ENCODE data around the gene SMC2. TPM values are rescaled to one million over a fixed set of nuclear protein-coding genes. Genes with fewer than 3 reads are reported as not detected.

The SMC2 gene
- total and polyA plus RNA-seq, 9 of the 15 experiments (the other 6 are each of a cell fraction or from before 2014, with no cell fraction given) = 18.0 to 54.0 (median 32.9) TPM

GRCh38 chr9:104075801-104076753, 18.0 kb upstream of the SMC2 start (continued):
- TF ChIP-seq VEZF1 (CRISPR knock-in tag; IDR thresholded peaks at IDR 0.05) (no peak), ZNF445 (CRISPR knock-in tag; IDR thresholded peaks at IDR 0.05; ENCODE audit: low read depth) (no peak), NFIX (CRISPR knock-in tag; IDR thresholded peaks at IDR 0.05; ENCODE audit: low read depth) (0 out of 2 replicates have a peak, but pooled peaks have one; percentile 16)

- Histone ChIP-seq H3K79me2 (ENCODE audit: control insufficient read depth, insufficient read depth, low read length) (no peaks in the 10 kb centered on the region), H3K27ac (ENCODE audit: extremely low read depth, low read depth, low read length) (no peak overlapping the region), H4K20me1 (replicated peaks; ENCODE audit: control insufficient read depth, insufficient read depth, low read length) (no peaks in the 10 kb centered on the region), H3K9me3 (replicated peaks; ENCODE audit: control insufficient read depth, insufficient read depth, low read depth, low read length) (no peaks in the 10 kb centered on the region), H3K27me3 (ENCODE audit: control insufficient read depth in 2 of 2, insufficient read depth in 2 of 2, low read length in 2 of 2) (no peaks in the 10 kb centered on the region), H3K36me3 (ENCODE audit: control insufficient read depth, insufficient read depth, low read length) (no peaks in the 10 kb centered on the region), H3K4me1 (replicated peaks in 1 of 2; ENCODE audit: control insufficient read depth in 2 of 2, insufficient read depth in 2 of 2, low read length in 2 of 2) (no peaks in the 10 kb centered on the region), H3K4me2 (ENCODE audit: insufficient read depth, low read length) (no peak overlapping the region), H3K4me3 (no peak overlapping the region), H3K9ac (ENCODE audit: insufficient read depth in 1 of 2, low read depth in 2 of 2, low read length in 2 of 2) (no peak overlapping the region), H3K9me1 (ENCODE audit: control insufficient read depth, insufficient read depth, low read length) (no peaks in the 10 kb centered on the region), H2AFZ (ENCODE audit: low read depth, low read length) (no peak overlapping the region)
- ChIA-PET POLR2A (no interaction called here), CTCF (ENCODE audit: low intra/inter-chr PET ratio) (no interaction called here)
- DNase-seq (ENCODE audit: extremely low read depth in 1 of 4, low spot score in 3 of 4) = no peak
- no peak for FAIRE-seq
- BruUV-seq (replicated peaks) = no TSS peak
- in situ Hi-C loops (cut with MboI) (no loop called here), intact Hi-C loops (cut with micrococcal nuclease) (no loop called here)
- ATAC-seq = no peak
- TF ChIP-seq ZNF217 (CRISPR knock-in tag; IDR thresholded peaks at IDR 0.05) = no peak
- TF ChIP-seq BRD9 (IDR thresholded peaks at IDR 0.05; ENCODE audit: low read depth, partially characterized antibody) = no peak
- TF ChIP-seq ADNP (tag; IDR thresholded peaks at IDR 0.05) = no peak
- TF ChIP-seq, protein P1, sequence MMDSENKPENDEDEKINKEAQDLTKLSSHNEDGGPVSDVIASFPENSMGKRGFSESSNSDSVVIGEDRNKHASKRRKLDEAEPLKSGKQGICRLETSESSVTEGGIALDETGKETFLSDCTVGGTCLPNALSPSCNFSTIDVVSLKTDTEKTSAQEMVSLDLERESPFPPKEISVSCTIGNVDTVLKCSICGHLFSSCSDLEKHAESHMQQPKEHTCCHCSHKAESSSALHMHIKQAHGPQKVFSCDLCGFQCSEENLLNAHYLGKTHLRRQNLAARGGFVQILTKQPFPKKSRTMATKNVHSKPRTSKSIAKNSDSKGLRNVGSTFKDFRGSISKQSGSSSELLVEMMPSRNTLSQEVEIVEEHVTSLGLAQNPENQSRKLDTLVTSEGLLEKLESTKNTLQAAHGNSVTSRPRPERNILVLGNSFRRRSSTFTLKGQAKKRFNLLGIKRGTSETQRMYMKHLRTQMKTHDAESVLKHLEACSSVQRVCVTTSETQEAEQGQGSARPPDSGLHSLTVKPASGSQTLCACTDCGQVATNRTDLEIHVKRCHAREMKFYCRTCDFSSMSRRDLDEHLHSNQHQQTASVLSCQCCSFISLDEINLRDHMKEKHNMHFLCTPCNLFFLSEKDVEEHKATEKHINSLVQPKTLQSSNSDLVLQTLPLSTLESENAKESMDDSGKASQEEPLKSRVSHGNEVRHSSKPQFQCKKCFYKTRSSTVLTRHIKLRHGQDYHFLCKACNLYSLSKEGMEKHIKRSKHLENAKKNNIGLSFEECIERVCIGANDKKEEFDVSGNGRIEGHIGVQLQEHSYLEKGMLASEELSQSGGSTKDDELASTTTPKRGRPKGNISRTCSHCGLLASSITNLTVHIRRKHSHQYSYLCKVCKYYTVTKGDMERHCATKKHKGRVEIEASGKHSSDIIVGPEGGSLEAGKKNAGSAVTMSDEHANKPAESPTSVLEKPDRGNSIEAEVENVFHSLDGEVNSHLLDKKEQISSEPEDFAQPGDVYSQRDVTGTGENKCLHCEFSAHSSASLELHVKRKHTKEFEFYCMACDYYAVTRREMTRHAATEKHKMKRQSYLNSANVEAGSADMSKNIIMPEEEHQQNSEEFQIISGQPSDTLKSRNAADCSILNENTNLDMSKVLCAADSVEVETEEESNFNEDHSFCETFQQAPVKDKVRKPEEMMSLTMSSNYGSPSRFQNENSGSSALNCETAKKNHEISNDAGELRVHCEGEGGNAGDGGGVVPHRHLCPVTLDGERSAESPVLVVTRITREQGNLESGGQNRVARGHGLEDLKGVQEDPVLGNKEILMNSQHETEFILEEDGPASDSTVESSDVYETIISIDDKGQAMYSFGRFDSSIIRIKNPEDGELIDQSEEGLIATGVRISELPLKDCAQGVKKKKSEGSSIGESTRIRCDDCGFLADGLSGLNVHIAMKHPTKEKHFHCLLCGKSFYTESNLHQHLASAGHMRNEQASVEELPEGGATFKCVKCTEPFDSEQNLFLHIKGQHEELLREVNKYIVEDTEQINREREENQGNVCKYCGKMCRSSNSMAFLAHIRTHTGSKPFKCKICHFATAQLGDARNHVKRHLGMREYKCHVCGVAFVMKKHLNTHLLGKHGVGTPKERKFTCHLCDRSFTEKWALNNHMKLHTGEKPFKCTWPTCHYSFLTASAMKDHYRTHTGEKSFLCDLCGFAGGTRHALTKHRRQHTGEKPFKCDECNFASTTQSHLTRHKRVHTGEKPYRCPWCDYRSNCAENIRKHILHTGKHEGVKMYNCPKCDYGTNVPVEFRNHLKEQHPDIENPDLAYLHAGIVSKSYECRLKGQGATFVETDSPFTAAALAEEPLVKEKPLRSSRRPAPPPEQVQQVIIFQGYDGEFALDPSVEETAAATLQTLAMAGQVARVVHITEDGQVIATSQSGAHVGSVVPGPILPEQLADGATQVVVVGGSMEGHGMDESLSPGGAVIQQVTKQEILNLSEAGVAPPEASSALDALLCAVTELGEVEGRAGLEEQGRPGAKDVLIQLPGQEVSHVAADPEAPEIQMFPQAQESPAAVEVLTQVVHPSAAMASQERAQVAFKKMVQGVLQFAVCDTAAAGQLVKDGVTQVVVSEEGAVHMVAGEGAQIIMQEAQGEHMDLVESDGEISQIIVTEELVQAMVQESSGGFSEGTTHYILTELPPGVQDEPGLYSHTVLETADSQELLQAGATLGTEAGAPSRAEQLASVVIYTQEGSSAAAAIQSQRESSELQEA (IDR thresholded peaks at IDR 0.05; ENCODE audit: low read depth) = no peak
- no peak for TF ChIP-seq PHF8 (IDR thresholded peaks at IDR 0.05; ENCODE audit: borderline replicate concordance, low read length)
These were observed 15.5 kb upstream of the SMC2 start for GRCh38 chr9:104078596-104078995.
